HG03108 (cell line): ENCODE data around the gene THRB.
A peak's percentile ranks its signal among the peaks of the same experiment; 100 is the strongest.

Source experiments
- ATAC-seq: cut with Tn5 transposase; IDR thresholded peaks from one replicate; pipeline ENCODE4 v1.9.1; 2021; ENCODE audit warnings: moderate library complexity; ENCODE audit not compliant: unreplicated experiment

Gene THRB

GRCh38 chr3:24240306-24240705 is 254.3 kb downstream of the THRB start:
- ATAC-seq: no peak

DNA sequence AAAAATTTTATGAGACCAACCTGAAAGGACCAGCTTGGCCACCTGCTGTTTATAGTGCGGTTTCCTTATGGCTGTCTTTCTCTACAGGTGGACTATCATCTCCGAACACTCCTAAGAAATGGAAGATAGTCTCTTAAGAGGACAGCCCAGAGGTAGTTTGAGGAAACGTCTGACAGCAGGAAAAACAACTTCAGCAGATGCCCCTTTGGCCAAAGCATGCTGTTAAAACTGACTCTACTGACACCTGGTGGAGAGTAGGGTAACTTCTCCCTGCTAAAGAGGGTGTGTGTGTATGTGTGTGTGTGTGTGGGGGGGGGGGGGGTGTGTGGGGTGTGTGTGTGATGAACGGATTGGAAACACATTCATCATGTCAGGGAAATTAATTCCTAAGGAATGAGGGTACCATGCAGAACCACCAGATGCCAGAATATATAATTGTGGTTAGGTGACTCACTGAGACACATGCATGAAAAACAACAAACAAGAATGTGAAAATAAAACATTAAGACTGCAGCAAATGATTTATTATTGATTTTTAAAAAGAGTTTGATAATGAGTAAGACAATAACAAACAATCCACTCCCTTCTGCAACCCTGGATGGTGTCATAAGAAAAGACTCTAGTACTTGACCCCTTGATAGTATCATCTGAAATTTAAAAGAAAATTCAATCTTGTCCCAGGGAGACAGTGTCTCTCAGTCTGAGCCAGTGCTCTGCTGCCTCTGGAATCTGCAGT is 256.5 kb downstream of the THRB start:
- ATAC-seq: peak; percentile 78

DNA sequence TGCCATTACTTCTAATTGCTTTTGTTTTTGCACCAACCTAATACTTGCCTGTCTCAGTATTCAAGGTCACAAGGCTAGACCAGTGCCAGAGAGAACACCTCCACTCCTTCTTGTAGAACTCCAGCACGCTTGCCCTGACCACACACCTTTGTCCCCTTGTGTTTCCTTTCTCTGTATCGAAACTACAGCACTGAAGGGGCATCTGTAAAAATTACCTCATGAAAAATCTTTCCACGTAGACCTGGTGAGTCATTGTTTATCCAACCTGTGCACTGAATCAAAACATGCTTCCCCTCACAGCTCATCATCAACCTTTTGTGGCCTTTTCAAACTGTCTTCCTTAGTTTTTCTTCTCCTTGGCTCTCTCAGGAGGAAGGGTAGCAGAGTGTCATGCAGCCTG is 259.5 kb downstream of the THRB start:
- no peak for ATAC-seq

- no peak for ATAC-seq
Measured at GRCh38 chr3:24232784-24233183, 261.9 kb downstream of the THRB start.

DNA sequence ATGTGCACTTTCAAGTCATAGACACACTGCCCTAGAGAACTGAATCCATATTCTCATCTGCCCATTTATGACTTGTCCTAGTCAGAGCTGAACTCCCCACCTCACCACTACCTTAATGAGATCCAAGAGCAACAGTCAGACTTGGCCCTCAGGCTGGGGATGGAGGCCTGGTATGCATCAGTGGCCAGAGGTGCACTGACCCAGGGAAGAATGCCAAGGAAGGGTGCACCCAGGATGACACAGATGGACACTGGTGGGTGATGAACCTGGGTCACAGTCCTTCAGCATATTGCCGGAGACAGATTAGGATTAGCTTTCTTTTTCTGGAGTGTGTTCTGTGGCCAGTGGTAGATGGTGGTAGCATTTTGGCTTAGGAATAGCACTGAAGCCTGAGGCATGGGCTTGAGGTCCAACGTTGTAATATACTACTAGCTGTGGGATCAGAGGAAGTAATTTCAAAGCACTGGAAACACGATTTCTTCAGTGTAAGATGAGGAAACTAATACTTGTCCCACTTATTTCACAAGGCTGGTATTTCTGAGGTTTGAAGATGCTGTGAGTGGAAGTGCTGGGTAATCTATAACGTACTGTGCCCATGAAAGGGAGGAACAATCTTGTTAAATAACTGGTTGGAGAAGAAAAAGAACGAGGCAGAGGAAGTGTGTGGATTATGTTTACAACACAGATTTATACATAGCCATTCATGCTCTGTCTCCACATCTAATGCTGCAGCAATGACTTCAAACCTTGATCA is 265.0 kb downstream of the THRB start:
- no peak for ATAC-seq

DNA sequence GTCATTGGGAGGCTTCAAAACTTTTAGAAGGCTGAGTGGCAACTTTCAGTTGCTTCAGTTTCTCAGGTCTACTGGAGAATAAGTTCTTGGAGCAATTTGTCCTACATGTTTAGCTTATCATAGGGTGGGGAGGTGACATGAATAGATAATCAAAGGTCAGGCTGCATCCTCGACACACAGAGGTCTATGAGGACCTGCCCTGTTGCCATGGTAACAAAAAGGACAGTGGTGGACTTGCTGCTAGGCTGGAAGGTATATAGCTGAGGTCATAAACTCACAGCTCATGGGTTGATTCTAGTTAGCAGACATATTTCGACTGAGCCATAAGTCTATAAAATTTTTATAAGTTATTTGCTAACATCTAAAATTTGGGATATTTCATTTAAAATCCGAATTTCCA is 267.0 kb downstream of the THRB start:
- ATAC-seq: no peak

- ATAC-seq: no peak
Measured at GRCh38 chr3:24226397-24226796, 268.3 kb downstream of the THRB start.

DNA sequence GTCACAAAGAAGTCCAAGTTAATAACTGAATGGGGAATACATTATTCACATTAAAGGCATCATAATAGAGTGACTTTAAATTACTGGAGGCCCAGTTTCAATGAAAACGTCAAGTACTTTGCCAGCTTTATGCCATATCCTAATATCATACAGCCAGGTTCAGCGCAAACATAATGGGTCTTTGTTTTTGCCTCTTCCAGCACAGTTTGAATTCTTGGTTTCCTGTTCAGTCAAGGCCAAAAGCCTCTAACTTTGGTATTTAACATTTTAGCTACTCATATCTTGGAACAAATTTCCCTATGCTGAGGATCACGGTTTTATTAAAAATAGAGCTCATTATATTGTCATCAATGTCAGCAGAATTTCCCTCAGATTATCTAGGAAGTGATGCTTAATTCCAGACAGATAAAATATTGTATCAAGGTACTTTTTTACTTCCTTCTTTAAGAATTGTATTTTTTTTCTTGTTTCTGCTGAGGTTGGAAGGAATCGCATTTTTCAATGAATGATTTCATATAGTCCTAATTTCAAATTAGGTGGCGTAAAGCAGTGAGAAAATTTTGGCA is 269.2 kb downstream of the THRB start:
- no peak for ATAC-seq

DNA sequence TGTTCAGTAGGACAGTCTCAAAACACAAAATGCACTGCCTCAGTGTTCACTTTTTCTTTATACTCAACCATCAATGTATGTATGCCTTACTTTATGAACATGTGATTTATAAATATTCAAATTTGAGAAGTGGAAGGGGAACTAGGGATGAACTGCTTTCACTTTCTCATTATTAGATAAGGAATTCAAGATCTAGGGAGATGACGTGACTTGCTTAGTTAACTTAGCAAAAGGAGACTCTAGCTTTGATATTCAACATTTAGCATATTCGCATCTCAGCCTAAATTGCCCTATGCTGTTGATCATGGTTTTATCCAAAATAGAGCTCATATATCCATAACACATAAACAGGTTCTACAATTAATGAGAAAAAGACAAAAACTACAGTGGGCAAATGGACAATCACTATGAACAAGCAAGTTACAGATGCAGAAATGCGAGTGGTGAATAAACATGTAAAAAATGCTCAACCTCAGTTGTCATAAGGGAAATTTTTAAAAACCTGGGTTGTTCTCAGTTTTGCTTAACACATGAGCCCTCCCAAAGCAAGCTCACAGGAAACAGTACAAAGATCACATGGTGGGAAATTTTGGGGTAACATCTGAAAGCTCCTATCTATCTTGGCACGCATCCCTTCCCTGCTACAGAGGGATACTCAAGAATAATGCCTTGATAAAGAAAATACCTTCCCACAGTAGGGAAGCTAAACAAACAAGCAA is 269.8 kb downstream of the THRB start:
- ATAC-seq: no peak

GRCh38 chr3:24222165-24222805 is 272.4 kb downstream of the THRB start:
- no peak for ATAC-seq

- no peak for ATAC-seq
Measured at GRCh38 chr3:24220859-24221657, 273.6 kb downstream of the THRB start.

GRCh38 chr3:24215502-24215901 is 279.1 kb downstream of the THRB start:
- ATAC-seq: no peak

DNA sequence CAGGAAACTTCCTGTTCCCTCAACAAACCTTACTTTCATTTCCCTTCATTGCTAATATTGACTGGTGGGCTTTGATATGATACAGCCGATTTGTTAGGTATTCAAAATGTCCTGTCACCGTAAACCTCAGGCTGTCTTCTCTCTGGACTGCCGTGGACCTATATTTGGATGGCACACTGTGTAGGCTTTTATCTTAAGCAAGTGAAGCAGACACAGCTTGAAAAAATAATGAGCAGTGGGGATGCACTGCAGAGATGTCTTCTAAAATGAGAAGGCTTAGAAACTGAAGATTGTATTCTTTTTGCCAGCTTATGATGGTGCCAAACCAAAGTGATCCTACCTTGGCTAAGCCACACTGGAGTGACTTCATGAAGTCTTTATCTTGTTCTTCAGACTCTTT is 283.3 kb downstream of the THRB start:
- no peak for ATAC-seq

GRCh38 chr3:24202071-24202470 is 292.6 kb downstream of the THRB start:
- ATAC-seq: no peak

- no peak for ATAC-seq
Measured at GRCh38 chr3:24201301-24201700, 293.3 kb downstream of the THRB start.

DNA sequence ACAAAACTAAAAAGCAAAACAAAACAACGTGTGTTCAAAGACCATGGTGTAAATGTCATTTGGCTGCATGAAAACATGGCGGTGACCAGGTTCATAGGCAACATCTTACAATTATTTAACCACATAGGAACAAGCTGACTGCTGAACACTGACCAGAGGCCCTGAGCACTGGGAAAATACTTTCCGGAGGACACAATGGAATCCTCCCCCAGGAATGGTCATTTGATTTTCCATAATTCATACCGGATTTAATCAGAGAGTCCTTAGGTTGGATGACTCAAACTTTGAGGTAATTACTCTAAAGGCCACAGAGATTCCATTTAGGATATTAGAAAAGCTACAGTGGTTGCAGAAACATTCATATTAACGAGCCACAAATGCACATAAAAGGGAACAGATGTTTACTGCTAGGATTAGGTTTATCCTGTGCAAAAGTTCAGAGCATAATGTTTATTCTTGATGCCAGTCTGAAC is 294.8 kb downstream of the THRB start:
- no peak for ATAC-seq

GRCh38 chr3:24199300-24199699 is 295.4 kb downstream of the THRB start:
- no peak for ATAC-seq

DNA sequence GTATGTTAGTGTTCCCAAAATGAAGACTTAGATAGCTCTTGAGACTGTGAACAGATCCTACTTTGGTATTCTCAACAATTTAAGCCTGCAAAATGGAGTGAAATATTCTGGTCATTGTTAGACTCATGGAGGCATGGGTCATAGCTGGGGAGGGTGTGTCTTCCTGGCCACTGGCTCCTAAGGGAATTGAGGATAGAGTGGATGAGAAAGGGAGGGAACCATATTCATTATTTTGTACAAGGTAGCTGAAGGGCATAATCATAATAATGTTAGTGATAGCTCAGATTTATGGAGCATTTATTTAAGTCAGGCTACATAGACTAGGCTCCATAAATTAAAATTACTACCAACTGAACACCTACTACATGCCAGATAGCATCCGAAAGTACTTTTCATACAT is 295.9 kb downstream of the THRB start:
- no peak for ATAC-seq

- no peak for ATAC-seq
Measured at GRCh38 chr3:24197809-24198208, 296.8 kb downstream of the THRB start.

GRCh38 chr3:24196526-24196925 is 298.1 kb downstream of the THRB start:
- no peak for ATAC-seq
